AG04449 (cell line): ENCODE results near the gene GAN.
"Not testable (repeated sequence)": the region's sequence is repeated elsewhere in the genome, so short reads cannot be mapped to it uniquely, and the experiment has no call there.

Experiments used
- CTCF ChIA-PET: fragments of 350-600 bp; formaldehyde crosslinking; extraction: SDS; loops from one replicate; lab custom pipeline; 2021; ENCODE audit warnings: antibody characterized with exemption; lab: Yijun Ruan, JAX
- POLR2A ChIA-PET: fragments of 400-600, 350-600 bp; formaldehyde crosslinking; extraction: SDS; loops from one replicate; lab custom pipeline; 2020; ENCODE audit warnings: antibody characterized with exemption, inconsistent platforms; lab: Yijun Ruan, JAX
- DNase-seq: peaks from one replicate; pipeline ENCODE4 v3.0.0-alpha.2; 2010; ENCODE audit warnings: low read depth, low spot score
- H3K4me3 ChIP-seq: 2 replicates; pipeline ENCODE4 v1.5.1; 2011; ENCODE audit warnings: low read depth, mild to moderate bottlenecking, control low read depth, low read length
- CTCF ChIP-seq: IDR thresholded peaks from one replicate; pipeline ENCODE4 v1.5.1; 2011; ENCODE audit warnings: mild to moderate bottlenecking, moderate library complexity, low read length, control low read depth, inconsistent platforms; ENCODE audit not compliant: insufficient read depth; ENCODE audit errors: missing control alignments

GAN gene

GRCh38 chr16:81416749-81417148, 102.0 kb downstream of the GAN start:
- no peak overlapping the region for H3K4me3 ChIP-seq
- ChIA-PET CTCF (interaction anchor here (0.9 to 1.8 kb wide), 4 partner anchors 8 to 13 kb away, joined by 3 to 8 read pairs (median 5); no protein-coding TSS in a partner anchor), POLR2A (no interaction called here)
- no peak for TF ChIP-seq CTCF
- no peak for DNase-seq

- no peak for TF ChIP-seq CTCF
- no peak for DNase-seq
- no peak overlapping the region for H3K4me3 ChIP-seq
- CTCF ChIA-PET: interaction anchor here (0.9 to 1.8 kb wide), 4 partner anchors 8 to 13 kb away, joined by 3 to 8 read pairs (median 5); no protein-coding TSS in a partner anchor
- POLR2A ChIA-PET: no interaction called here
Observed at GRCh38 chr16:81417210-81417609, 102.4 kb downstream of the GAN start.

- no peak for DNase-seq
- no peak for TF ChIP-seq CTCF
- H3K4me3 ChIP-seq: no peak overlapping the region
- ChIA-PET POLR2A (interaction anchor here (0.6 kb wide), 1 partner anchor 237 kb away, joined by 5 read pairs; no protein-coding TSS in a partner anchor), CTCF (interaction anchor here (1.7 to 1.8 kb wide), 2 partner anchors 9 to 16 kb away, joined by 4 to 7 read pairs; no protein-coding TSS in a partner anchor)
Observed at GRCh38 chr16:81419806-81420205, 105.0 kb downstream of the GAN start.

- CTCF ChIA-PET: no interaction called here
- POLR2A ChIA-PET: no interaction called here
- no peak for DNase-seq
Observed at GRCh38 chr16:81421126-81421525, 106.4 kb downstream of the GAN start.

GRCh38 chr16:81421536-81421935, 106.8 kb downstream of the GAN start:
- no peak for DNase-seq
- POLR2A ChIA-PET: no interaction called here
- no peak overlapping the region for H3K4me3 ChIP-seq
- no peak for TF ChIP-seq CTCF
- CTCF ChIA-PET: no interaction called here

More at GRCh38 chr16:81421126-81421525, 106.4 kb downstream of the GAN start:
- no peak overlapping the region for H3K4me3 ChIP-seq
- TF ChIP-seq CTCF: no peak

- CTCF ChIA-PET, DNase-seq, POLR2A ChIA-PET, H3K4me3 ChIP-seq: not testable (repeated sequence)
Observed at GRCh38 chr16:81422153-81422552, 107.4 kb downstream of the GAN start.

GRCh38 chr16:81424771-81425170, 110.0 kb downstream of the GAN start:
- CTCF ChIA-PET: interaction anchor here (0.7 to 1.2 kb wide), 4 partner anchors 8 to 298 kb away, joined by 3 to 4 read pairs (median 3); no protein-coding TSS in a partner anchor
- POLR2A ChIA-PET: interaction anchor here (0.7 kb wide), 1 partner anchor 12 kb away, joined by 3 read pairs; no protein-coding TSS in a partner anchor
- no peak for TF ChIP-seq CTCF
- H3K4me3 ChIP-seq: no peak overlapping the region
- DNase-seq: no peak
